Measurements from ENCODE around the gene DCST1.
A peak's percentile ranks its signal among the peaks of the same experiment; 100 is the strongest.

DCST1 gene

DNA sequence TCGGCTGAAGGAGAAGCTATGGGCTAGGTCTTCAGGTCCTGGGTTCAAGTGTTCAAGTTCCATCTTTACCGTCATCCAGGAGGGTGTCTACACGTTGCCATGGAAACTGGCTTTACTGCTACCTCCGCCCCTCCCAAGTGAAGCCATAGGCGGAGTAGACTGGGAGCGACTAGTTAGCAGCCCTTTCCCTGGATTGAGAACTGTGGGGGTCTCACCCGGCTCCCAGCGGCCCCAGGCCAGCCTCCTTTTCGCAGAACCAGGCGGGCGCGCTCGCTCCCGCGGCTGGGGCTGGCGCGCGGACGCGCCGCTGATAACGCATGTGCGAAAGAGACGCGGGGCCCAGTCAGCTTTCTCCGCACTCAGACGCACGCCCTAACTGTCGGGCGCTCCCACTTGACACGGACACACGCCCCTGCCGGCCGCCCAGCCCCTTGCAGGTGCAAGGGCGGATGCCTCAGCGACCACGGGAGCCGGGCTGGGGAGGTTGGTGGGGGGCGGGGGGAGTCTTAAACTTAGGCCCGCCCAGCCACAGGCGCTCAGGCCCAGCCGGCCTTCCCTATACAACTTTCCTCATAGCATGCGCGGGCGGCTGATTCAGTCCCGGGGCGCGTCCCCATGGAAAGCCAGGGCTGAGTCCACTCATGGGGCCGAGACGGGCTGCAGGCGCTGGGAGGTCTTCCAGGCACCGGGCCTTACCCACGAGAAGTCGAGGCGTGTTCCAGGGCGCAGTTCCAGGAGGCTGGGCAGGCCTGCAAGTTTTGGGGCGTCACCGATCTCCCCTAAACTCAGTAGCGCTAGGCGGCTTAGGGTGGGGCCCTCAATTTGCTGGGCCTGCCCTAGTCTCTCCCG is 37.3 kb downstream of the DCST1 start:
- DNase-seq (ENCODE audit: extremely low read depth in 1 of 2, low read depth in 1 of 2): peak; percentile 52 to 67

DNA sequence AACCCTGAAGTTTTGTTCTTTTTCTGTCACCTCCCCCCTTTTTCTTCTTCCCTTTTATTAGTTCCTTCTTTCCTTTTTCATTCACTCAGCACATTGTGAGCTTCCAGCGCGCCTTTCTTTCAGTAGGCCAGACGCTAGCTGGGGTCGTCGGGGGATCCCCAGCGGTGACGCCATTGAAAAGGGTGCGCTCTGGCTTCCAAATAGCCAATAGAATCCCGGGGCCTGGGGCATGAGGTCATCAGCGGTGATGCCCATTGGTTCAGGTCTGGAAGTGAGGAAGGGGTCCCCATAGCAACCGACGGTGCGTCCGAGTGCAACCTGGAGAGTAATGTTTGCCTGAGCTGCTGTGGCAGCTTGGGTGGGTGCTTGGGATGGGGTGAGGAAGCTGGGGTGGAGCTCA is 38.1 kb downstream of the DCST1 start:
- DNase-seq (ENCODE audit: extremely low read depth in 1 of 2, low read depth in 1 of 2): no peak

DNA sequence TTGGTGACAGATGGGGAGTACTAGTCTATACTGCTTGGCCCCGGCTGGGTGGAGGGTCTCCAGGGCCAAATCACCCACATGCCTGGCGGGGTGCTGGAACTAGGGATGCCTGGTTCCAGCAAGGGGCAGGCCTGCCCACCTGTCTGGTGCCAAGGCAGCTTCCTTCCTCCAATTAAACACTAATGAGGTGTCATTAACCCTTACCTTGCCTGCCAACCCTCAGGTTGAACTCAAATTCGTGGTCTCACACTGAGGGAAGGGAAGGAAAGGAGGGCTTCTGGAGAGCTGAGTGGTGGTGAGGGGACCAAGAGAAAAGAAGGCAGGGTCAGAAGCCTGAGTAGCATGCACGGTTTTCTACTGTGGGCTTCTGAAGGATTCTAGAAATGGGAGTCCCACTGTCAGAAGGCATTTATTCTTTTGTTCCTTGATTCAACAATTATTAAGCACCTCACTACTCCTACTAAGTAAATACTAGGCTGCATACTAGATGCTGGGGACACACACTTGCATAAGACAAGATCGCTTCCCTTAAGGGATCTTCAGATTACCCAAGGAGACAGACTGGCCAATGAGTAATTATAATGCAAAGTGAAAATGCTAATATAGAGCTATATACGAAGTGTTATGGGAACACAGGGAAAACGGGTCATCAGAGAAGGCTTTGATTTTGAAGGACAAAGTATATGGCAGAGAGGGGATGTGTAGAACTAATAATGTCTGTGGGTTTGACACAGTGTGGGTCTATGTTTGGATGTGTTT is 39.1 kb downstream of the DCST1 start:
- no peak for DNase-seq (ENCODE audit: extremely low read depth in 1 of 2, low read depth in 1 of 2)

DNA sequence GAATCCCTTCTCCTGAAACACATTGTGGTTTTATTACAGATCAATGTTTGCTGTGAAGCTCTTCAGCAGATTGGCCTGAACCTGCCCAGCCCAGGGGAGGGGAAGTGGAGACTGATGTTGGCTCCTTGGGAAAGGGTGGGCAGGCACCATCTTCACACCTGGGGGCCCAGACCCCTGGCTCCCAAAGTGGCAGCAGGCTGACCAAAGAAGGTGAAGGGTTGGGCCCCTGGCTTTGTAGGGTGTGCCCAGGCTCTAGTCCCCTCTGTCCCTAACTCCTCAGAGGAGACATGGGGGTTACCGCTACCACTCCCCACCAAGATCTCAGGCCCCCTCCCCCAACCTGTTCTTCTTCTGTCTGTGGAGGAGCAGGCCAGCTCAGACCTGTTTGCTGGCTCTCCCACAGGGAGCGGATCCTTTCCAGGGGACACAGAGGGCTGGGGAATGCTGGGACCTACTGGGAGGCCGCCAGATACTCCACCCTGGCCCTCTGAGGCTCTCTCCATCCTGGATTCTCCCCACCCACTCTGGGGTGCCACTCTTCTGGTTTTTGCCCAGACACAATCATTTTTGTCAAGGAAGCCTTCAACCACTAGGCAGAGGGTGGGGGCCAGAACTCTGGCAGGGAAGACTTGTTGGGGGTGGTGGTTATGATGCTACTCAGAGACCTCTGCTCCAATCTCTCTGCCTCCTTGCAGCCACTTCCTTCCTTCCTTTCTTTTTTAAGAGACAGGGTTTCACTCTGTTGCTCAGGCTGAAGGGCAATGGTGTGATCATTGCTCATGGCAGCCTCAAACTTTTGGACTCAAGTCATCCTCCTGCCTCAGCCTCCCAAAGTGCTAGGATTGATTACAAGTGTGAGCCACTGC is 40.0 kb downstream of the DCST1 start:
- no peak for DNase-seq (ENCODE audit: extremely low read depth in 1 of 2, low read depth in 1 of 2)

DNA sequence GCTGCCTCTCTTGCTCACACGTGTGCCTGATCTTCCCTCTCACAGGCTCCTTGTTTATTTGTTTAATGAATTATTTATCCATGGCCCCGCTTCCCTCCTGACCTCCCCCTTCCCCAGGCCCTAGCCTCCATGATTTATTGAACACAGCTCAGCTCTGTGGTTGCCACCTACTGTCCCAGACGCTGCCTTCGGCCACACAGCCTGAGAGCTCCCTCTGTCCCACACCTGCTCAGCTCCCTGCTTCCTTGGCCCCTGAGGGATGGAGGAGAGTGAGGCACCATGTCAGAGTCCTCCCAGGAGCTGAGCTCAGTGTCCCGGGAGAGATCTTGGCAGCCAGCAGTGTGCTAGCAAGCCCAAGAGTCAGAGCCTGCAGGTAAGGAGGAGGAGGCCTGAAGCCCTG is 41.9 kb downstream of the DCST1 start:
- no peak for DNase-seq (ENCODE audit: extremely low read depth in 1 of 2, low read depth in 1 of 2)

DNA sequence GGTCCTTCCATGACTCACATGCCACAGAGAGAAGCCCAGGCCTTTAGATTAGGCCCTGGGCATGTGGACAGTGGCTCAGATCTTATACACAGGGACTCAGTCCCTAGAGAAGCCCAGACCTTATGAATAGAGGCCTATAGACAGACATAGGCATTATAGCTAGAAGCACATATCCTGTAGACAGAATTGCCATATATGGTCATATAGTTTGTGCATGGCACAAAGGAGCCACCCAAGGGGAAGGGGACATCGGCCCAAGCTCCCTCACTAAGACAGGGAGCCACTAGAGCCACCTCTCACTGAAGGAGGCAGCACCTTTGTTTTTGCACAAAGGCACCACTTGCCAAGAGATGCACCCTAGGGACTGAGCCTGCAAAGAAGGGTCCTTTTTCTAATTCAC is 42.7 kb downstream of the DCST1 start:
- DNase-seq (ENCODE audit: extremely low read depth in 1 of 2, low read depth in 1 of 2): no peak

DNA sequence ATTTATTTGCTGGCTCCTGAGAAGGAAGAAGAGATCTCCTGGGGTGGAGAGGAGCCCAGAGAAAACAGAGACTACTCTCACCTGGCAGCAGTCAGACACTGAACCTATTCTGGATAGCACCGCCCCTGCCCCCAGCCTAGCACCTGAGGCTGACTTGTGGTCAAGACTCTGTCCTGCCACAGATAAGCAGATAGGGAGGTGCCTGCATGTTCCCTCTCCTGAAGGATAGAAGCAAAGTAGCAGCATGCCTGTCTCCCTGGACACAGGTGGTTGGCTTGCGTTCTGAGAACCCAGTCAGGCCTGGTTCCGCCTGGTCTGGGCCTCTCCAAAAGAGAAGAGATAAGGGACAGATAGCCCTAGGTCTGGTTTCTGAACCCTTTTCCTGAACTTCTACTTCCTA is 43.7 kb downstream of the DCST1 start:
- no peak for DNase-seq (ENCODE audit: extremely low read depth in 1 of 2, low read depth in 1 of 2)

DNA sequence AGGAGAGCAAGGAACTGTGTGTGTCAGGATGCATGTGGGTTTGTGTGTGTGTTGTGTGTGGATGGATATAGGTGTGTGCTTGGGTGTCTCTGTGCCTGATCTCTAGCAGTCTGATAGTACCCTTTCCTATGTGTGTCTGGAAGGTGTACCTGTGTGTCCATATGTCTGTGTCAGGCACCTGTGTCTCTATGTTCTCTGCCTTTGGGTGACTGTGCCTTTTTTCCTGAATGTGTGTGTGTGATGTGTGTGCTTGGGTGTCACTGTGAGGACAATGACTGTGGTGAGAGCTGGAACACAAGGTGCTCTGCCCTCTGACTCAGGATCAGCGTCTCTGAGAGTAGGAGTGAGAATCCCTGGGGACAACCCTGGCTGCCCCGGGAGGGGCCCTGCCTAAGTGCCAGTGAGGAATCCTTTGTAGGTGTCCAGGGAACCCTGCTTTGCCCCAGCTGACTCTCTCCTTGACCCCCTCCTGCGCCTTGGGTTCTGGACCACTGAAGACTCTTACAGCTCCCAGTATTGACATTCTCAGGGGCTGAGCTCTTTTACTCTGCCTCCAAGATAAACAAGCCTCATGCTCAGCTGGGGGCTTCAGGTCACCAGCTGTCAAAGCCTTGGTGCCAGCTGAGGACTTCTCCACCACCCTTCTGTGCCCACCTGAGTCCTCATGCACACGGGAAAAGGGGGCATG is 44.3 kb downstream of the DCST1 start:
- DNase-seq (ENCODE audit: extremely low read depth in 1 of 2, low read depth in 1 of 2): no peak

DNA sequence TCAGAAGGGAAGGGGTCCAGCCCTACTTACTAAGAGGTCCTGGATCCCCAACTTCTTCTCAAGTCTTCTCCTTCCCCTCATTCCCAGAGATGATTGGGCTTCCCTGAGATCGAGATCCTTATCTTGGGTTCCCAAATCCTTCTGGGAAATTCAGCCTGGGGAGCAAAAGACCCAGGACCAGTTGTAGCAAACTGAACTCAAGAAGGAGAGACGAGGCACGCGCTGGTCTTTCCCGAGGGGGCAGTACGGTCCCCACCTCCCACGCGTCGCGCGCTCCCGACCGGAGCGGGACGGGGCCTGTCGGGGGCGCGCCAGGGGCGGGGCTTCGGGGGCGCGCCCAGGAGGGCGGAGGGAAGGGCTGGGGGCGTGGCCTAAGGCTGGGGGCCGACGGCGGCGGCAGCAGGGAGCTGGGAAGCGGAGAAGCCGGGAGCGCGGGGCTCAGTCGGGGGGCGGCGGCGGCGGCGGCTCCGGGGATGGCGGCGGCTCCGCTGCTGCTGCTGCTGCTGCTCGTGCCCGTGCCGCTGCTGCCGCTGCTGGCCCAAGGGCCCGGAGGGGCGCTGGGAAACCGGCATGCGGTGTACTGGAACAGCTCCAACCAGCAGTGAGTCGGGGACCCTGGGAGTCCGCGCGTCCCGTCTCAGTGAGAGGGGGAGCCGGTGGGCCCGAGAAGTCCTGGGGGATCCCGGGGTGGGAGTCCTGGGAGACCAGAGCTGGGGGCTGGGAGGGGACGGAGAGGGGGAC is 45.0 kb downstream of the DCST1 start, which contains the start of gene EFNA3:
Gene EFNA3 (plus strand): TSS at position 369 of the 741 bp plus-strand sequence. CDS start 105 bp downstream, at position 474.
- DNase-seq (ENCODE audit: extremely low read depth in 1 of 2, low read depth in 1 of 2): no peak

DNA sequence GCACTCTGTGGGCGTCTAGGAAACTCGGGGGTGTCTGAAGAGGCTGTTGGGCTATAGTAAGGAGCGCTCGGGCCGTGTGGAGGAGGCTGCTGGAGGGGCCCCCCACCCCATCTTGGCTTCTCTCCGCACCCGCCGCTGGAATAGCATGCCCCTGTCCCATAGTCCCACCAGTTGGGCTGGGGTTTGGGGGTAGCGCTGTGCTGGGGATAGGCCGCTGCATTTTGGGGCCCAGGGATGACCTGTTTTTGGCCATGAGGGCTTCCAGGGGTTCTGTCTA is 45.5 kb downstream of the DCST1 start:
- no peak for DNase-seq (ENCODE audit: extremely low read depth in 1 of 2, low read depth in 1 of 2)

DNA sequence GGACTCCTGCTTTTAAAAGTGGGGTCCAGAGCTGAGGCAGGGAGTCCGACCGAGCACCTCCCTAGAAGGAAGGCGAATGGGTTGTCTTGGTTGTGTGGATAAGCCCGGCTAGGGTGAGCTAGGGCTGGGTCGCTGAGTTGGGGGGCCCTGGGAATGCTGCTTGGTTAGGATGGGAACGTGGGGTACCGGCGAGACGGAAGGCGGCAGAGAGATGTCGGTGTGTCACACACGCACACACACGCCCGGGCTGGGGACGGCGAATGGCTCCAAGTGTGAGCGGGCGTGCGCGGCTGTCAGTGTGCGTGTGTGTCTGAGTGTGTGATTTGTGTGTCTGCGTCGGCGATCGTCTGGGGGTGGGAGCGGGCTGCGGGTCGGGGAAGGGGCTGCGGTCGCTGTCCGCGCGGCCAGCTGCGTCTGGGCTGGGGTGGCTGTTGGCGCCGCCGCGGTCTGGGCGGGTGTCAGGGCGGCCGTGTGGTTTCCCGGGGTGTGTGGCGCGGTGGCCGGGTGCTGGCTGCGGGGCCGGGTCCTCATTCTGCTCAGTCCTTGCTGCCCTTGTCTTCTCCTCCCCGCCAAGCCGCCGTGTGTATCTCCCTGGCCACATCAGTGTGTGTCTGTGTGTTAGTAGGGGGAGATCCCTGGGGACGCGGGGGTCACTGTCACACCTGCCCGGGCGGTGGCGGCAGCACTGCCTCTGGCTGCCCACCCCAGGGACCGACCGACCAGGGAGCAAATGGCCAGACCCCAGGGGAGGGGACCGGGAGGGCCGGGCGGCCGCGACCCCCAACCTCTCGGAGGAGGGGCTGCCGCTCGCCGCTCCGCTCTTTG is 46.1 kb downstream of the DCST1 start:
- no peak for DNase-seq (ENCODE audit: extremely low read depth in 1 of 2, low read depth in 1 of 2)

DNA sequence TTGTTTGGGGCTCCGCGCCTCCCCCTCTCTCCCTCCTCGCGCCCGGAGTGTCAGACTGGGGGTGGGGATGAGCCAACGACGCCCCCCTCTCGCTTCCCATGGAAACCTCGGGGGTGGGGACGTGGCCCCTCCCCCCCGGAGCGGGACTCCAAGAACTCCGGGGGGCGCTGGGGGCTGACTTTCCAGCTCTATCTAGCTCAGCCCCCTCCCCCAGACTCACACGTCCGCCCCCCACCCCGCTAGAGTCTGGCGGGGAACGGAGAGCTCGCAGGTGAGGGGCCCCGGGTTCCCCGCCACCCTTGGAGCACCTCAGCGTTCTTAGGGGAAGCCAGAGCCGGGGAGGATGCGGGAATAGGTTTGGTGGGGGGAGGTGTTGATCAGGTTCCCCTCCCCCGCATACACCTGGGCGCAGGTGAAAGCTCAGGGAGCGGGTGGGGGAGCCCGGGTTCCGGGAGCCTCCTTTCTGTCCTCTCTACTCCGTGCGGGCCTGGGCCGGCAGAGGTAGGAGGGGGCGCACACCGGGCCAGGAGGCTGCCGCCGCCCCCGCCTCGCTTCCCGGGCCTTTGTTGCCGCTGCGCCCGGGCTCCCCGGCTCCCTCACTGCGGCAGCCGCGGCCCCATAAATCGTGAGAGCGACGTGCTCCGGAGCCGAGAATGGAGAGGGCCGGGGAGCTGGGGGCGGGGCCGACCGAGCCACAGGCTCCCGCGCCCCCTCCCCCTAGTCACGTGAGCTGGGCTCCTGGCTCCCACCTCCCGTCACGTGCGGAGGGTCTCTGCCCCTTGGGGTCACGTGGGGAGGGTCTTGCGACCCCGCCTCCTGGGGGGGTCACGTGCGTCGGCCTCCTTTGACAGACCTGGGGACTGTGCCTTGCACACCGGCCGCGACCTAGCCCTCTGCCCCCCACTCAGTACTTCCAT is 46.9 kb downstream of the DCST1 start:
- no peak for DNase-seq (ENCODE audit: extremely low read depth in 1 of 2, low read depth in 1 of 2)

DNA sequence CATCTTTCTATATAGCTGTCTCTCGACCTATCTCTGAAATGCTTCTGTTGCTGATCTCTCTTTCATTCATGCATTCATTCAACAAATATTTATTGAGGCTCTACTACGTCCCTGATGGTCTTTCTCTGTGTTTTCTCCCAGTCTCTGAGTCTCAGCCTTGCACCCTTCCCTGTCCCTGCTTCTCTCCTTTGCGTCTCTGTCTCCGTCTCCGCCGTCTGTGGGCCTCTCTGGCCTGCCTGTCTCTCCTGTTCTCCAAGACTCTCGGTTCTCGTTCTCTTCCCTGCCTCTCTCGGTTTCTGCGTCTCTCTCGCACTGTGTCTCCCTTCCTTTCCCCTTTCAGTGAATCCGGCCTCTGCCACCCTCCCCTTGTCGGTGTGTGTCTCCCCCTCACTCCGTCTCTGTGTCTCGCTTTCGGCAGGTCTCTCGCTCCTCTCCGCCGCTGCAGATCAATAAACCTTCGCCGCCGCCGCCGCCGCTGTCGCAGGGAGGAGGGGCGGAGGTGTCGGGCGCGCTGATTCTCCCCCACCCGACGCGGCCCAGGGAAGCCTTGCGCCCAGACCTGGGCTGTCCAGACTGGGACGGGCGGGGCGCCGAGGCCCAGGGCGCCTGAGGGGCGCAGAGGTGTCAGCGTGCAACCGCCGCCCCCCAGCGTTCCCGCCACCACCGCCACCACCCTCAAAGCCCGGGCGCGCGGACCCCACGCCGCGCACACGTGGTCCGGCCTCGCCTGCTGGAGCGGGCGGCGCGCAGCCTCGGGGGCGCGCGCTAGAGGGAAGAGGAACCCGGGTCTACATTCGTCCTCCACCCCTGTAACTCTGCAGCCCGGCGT is 48.1 kb downstream of the DCST1 start:
- DNase-seq (ENCODE audit: extremely low read depth in 1 of 2, low read depth in 1 of 2): no peak

DNA sequence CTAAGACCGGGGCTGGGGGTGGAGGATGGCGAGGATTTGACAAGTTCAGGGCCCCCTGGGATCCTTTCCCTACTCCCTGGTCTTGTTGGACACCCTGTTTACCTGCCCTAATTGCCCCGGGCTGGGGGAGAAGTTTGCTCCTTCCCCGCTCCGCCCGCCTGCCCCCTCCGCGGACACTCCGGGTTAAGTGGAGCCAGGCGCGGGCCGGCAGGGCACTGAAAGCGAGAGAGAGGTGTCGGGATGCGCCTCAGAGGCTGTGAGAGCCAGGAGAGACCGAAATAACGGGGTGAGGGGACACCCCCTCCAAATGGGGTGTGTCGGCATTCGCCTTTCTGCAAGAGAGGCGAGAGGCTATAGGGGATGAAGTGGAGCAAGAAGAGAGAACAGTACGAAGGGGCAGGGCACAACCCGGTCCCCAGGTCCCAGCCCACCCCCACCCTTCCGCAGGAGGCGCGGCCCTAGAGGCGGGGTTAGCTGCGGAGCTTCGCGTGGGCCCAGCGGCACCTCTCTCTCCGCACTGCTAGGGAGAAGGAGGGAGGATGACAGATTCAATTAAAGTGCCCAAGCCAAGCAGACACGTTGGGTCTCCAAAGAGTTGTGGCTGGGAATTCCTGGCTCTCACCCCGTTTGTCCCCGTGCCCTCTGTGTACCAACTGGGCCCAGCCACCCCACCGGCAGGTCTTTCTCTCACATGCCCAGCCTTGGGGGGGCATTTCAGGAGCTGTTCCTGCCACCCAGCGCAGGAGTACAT is 48.9 kb downstream of the DCST1 start:
- no peak for DNase-seq (ENCODE audit: extremely low read depth in 1 of 2, low read depth in 1 of 2)

DNA sequence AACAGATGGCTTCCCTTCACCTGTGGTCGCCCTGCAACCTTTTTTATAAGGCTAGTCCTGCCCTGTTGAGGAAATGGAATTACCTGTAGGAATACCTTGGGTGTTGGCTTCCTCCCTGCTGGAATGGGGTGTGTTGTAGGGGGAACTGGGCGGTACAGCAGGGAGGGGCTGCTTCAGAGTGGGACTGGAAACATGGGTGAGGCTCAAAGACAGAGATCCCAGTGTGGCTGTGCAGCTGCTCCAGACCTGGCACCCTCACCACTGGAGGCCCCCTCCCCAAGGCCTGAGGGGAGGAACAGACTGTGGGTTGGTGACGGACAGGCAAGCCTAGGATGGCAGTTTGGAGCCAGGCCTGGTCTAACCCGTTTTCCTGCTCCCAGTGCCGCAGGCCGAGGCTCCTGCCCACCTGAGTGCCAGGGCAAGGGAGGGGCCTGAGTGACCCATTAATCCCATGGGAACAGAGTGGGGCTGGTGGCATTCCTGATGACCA is 49.5 kb downstream of the DCST1 start:
- no peak for DNase-seq (ENCODE audit: extremely low read depth in 1 of 2, low read depth in 1 of 2)

DNA sequence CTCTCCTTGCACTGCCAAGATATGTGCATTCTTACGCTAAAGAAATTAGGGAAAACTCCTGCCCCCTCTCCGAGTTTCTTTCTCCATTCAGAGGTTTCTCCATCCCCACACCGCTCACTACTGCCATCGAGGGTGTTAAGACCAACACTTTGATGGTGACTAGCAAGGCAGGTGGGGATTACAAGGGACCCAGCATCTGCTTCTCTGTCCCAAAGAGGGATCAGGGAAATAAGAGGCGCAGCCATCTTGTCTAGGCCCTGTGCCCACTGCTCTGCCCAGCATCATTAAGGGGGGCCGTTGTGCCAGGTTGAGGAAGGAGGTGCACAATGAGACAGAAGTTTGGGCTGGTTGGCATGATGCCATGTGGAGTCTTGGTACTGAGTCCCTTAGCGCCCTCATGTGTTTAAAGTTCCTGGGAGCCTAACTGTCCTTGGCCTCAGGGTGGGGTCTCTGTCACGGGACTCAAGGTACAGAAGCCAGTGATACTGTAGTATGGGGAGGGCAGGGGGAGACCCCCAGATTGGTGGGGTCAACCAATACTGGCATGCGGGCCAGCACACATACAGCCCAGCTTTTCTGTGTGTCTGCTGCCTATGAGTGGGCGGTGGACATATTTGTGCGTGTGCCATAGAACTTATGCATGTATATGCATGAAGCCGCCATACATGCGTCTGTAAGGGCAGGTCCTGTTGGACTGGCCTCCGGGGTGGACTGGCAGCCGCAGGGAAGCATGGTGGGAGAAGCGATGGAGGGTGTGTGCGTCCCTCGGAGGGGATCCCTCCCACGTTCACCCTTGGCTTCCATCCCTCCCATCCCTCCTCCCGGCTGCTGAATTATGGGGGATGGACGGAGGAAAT is 50.5 kb downstream of the DCST1 start:
- DNase-seq (ENCODE audit: extremely low read depth in 1 of 2, low read depth in 1 of 2): no peak
